HG02970 (cell line): ENCODE data around the gene LRRC3.

Experiments
- ATAC-seq: cut with Tn5 transposase; IDR thresholded peaks from one replicate; pipeline ENCODE4 v1.9.1; 2021; ENCODE audit warnings: mild to moderate bottlenecking, moderate library complexity, moderate number of reproducible peaks; ENCODE audit not compliant: unreplicated experiment, low FRiP score

LRRC3 gene

GRCh38 chr21:44423941-44424607, 31.2 kb upstream of the LRRC3 start:
- no peak for ATAC-seq

GRCh38 chr21:44424608-44425306, 30.6 kb upstream of the LRRC3 start:
- no peak for ATAC-seq

GRCh38 chr21:44425307-44425894, 29.9 kb upstream of the LRRC3 start:
- ATAC-seq, result no peak

DNA sequence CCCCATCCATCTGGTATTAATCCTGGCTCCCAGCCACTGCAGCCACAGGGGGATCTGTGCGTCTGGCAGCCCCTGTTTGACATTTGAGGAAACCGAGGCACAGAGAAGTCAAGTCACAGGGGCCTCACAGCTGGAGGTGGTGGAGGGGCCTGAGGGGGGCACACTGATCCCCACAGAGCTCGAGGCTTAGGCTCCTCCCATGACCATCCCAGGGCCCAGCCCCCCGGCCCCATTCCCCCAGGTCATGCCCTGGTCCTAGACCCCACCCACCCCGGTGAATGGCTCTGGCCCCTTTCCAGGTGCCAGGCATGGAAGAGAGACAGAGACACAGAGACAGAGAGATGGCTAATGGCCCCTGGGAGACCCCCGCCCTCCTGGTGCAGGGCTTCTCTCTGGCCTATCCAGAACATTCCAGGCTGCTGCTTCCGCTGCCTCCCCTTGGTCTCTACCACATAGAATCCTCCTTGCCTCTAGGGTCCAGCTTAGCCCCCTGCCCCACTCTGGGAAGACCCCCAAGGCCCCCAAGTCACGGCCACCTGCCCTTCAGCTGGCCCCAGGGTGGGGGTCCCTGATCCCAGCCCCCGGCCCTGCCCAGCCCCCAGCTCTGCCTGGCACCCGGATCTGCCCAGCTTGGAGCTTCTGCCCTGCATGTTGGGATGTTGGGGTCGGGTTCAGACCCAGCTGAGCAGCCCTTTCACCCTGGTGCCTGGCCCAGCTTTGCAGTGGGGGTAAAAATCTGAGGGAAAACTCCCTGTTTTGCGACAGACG, 29.2 kb upstream of the LRRC3 start:
- no peak for ATAC-seq

- no peak for ATAC-seq
Observed at GRCh38 chr21:44426663-44427191, 28.6 kb upstream of the LRRC3 start.

DNA sequence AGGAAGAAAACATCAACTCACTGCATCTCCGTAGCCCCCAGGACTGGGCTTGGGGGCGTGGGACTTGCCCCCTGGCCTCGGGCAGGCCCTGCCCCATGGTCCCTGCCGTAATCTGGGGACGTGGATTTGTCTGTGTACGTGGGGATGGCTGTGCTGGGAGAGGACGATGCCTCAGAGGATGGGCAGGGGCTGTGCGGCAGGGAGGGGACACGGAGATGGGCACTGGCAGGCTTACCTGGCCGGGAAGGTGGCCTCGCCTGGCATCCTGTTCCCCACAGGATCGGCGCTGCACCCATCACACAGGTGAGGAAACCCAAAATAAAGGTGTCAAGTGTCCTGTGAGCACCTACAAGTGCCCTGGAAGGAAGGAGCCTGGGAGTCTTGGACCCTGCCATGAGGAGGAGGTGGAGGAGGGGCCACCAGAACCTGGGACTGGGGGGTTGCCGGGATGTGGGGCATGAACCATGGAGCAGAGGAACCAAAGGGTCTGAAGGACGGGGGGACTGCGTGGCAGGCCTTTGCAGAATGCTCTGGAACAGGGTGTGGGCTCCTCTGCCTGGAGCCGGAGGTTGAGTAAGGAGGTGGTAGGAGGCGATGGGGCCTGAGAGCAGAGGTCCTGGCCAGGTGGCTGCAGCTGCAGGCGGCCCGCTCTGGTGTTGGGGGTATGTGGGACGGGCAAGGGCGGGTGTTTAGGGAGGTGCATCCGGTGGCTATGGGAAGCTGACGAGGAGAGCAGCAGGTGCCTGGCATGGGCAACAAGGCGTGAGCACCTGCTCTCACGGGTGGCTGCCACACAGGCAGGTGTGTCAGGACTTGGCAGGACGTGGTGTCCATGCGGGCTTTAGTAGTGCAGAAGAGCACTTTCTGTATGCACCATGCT, 27.8 kb upstream of the LRRC3 start:
- no peak for ATAC-seq

- no peak for ATAC-seq
Observed at GRCh38 chr21:44428281-44428960, 26.9 kb upstream of the LRRC3 start.

DNA sequence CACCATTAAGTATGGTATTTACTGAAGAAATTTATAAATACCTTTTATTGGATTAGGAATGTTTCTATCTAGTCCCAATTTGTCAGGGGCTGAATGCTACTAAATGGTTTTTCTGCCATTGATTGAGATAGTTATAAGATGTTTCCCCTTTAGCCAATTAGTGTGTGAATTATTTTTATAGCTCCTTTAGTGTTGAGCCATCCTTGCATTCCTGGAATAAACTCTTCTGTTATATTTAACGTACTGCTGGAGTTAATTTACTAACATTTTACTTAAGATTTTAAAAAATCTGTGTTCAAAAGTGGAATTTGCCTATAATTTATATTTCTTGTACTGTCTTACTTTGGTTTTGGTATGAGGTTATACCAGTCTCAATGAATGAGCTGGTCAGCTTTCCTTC, 25.4 kb upstream of the LRRC3 start:
- no peak for ATAC-seq

DNA sequence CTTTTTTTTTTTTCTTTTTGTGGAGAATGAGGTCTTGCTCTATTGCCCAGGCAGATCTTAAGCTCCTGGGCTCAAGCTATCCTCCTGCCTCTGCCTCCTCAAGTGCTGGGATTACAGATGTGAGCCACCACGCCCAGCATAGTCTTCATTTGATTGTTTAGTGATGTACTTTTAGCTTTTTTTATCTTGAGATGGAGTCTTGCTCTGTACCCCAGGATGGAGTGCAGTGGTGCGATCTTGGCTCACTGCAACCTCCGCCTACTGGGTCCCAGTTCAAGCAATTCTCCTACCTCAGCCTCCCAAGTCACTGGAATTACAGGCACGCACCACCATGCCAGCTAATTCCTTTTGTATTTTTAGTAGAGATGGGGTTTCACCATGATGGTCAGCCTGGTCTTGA, 24.0 kb upstream of the LRRC3 start:
- no peak for ATAC-seq

- no peak for ATAC-seq
Observed at GRCh38 chr21:44432841-44433790, 22.2 kb upstream of the LRRC3 start.

- ATAC-seq, result no peak
Observed at GRCh38 chr21:44433791-44434567, 21.3 kb upstream of the LRRC3 start.

GRCh38 chr21:44434568-44434925, 20.8 kb upstream of the LRRC3 start:
- ATAC-seq, result no peak

DNA sequence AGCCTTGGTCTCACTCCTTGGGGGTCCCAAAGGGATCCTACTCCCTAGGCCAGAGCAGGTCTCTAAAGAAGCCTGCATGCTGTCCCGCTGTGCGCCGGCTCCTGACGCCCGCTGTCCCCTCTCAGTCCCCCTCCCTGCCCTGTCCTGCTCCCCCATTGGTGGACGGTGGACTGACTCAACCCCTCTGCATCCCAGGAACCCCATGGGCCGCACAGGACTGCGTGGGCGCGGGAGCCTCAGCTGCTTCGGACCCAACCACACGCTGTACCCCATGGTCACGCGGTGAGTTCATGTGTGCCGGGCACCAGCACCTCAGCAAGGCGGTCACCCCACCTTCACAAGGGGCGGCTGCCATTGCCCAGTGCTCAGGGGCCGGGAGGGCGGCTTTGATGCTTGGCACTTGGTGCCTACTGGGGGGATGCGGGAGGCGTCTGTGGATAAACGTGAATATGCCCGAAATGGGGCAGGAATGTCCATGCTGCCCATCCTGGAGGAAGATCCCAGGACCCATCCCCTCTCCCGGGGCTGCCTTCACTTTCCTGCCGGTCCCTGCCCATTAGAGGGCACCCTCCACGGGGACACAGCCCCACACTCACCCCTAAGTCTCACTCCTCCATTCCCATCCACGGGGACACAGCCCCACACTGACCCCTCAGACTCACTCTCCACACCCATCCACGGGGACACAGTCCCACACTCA, 20.2 kb upstream of the LRRC3 start:
- no peak for ATAC-seq

GRCh38 chr21:44436111-44436611, 19.1 kb upstream of the LRRC3 start:
- ATAC-seq, result no peak

- ATAC-seq, result no peak
Observed at GRCh38 chr21:44436958-44437357, 18.4 kb upstream of the LRRC3 start.

DNA sequence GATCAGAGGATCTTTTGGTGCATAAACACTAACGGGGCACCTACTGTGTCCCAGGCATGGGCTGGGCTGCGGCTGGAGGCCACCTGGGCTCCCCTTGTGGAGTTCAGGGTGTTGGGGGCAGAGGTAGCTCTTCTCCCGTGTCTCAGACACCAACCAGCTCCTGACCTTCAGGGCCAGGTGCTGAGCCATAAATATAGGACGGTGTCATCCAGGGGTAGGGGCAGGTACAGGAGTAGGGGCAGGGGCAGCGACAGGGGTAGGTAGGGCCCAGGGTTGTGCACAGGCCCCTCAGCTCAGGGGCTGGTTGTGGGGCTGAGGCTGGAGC, 18.0 kb upstream of the LRRC3 start:
- no peak for ATAC-seq
